Glomerular visceral epithelial cell (primary cell): ENCODE results near the gene ARHGAP40.
A peak's percentile ranks its signal among the peaks of the same experiment; 100 is the strongest.

Experiments used
- DNase-seq: peaks from one replicate; pipeline ENCODE4 v3.0.0-alpha.2; 2016; ENCODE audit errors: extremely low spot score

The ARHGAP40 gene

DNA sequence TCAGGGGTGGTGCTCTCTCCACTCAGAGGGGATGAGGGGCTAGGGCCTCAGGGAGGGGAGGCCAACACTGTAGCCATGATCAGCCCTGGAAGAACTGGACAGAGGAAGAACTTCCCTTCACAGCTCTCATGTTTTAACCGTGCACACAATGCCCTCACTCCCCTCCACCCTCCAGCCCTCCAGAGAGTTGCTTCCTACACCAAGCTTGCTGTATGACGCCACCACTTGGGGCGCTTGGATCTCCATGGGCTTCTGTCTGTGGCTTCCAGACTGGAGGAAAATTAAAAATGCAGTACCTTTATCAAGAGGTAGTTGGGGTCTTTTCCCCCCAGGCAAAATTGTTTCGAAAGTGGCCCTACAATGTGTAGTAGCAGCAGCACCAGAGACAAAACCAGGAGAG is 48.4 kb downstream of the ARHGAP40 start:
- DNase-seq: no peak

GRCh38 chr20:38651154-38651553 is 49.5 kb downstream of the ARHGAP40 start:
- DNase-seq: no peak

DNA sequence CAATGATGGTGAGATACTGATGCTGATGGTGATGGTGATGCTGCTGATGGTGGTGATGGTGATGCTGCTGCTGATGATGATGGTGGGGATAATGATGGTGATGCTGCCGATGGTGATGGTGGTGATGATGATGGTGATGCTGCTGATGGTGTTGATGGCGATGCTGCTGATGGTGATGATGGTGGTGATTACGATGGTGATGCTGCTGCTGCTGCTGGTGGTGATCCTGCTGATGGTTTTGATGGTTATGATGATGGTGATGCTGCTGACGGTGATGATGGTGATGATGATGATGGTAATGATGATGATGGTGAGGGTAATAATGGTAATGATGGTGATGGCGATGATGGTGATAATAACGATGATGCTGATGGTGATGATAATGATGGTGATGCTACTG is 50.0 kb downstream of the ARHGAP40 start:
- DNase-seq: no peak

DNA sequence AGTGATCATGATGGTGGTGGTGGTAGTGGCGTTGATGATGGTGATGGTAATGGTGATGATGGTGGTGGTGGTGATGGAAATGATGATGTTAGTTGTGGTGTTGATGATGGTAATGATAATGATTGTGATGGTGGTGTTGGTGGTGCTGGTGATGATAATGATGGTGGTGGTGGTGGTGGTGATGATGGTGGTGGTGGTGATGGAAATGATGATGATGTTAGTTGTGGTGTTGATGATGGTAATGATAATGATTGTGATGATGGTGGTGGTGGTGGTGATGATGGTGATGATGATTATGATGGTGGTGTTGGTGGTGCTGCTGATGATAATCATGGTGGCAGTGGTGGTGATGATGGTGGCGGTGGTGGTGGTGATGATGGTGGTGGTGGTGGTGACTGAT is 51.4 kb downstream of the ARHGAP40 start:
- DNase-seq: no peak

GRCh38 chr20:38657390-38657789 is 55.8 kb downstream of the ARHGAP40 start:
- no peak for DNase-seq

- DNase-seq: peak; percentile 34
These were observed 57.4 kb downstream of the ARHGAP40 start for GRCh38 chr20:38658879-38659596.

- no peak for DNase-seq
These were observed 57.9 kb downstream of the ARHGAP40 start for GRCh38 chr20:38659597-38659880.

- DNase-seq: no peak
These were observed 58.8 kb downstream of the ARHGAP40 start for GRCh38 chr20:38660429-38660828.

- DNase-seq: no peak
These were observed 62.1 kb downstream of the ARHGAP40 start for GRCh38 chr20:38663660-38664059.

GRCh38 chr20:38664284-38664683 is 62.7 kb downstream of the ARHGAP40 start:
- no peak for DNase-seq

GRCh38 chr20:38665094-38665493 is 63.5 kb downstream of the ARHGAP40 start:
- no peak for DNase-seq

- DNase-seq: no peak
These were observed 64.1 kb downstream of the ARHGAP40 start for GRCh38 chr20:38665506-38666285.

DNA sequence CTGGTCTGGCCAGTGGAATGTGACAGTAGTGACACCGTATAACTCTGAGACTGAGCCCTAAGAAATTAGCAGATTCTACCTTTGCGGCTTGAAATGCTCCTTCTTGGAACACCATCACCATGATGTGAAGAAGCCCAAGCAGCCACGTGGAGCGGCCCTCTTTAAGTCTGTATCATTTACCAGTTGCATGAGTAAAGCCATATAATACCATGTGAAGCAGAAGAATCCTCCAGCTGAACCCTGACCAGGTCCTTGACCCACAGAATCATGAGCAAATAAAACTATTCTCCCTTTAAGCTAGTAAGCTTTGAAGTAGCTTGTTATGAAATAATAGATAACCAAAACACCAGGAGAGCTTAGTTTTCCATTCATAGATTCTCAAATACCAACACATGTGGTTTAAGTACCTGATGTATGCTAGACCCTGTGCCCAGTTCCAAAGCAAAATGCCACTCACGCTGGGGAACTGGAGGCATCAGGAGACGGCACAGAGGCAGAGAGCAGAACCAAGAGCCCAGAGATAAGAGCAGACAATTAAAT is 65.9 kb downstream of the ARHGAP40 start:
- DNase-seq: no peak

- no peak for DNase-seq
These were observed 68.1 kb downstream of the ARHGAP40 start for GRCh38 chr20:38669688-38670087.

DNA sequence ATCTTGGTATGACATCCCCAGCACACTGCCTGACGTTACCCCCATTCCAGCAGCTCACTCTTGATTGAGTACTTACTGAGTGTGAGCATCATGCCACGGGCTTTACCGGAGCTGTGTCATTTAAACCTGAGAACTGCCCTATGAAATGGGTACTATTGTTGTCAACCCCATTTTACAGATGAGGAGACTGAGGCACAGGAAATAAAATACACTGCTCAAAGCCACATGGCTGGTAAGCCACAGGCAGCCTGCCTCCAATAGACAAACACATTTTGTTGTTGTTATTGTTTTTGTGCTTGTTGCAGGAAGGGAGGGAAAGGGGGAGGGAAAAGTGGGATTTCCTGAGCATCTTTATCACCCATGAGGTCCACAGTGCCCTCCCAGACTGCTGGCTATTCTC is 69.2 kb downstream of the ARHGAP40 start:
- DNase-seq: no peak

DNA sequence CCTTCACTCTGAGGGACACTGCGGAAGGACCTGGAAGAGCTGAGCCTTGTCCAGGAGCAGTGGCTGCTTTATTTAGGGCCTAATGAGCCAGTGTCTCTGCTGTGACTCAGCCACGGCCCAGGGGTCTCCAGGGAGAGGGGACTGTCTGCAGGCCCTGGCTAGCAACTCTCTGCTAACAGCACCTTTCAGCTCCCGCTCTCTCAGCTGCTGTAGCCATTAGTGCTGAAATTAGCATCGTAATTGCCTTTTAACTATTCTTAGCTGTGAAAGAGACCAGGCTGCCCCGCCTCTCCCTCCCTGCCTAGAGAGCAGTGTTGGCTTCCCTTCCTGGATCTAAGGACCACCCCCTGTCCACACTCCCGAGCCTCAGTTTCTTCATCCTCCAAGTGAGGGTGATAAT is 69.6 kb downstream of the ARHGAP40 start:
- no peak for DNase-seq

DNA sequence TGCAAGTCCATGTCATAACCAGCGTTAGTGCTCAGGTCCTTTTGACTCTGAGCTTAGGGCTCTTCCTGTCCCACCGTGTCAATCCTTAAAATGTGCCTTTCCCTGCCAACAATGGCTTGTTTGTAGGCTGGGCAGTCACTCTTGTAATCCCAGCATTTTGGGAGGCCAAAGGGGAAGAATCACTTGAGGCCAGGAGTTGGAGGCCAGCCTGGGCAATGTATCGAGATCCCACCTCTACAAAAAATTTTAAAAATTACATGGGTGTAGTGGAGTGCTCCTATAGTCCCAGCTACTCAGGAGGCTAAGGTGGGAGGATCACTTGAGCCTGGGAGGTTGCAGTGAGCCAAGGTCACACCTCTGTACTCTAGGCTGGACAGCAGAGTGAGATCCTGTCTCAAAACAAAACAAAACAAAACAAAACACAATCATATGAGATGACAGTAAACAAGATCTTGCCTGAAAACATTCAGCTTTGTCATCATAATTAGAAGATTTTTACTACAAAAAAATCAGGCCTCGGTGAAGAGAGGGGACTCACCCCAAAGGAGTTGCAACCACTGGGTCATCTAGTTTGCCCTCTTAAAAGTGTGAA is 70.2 kb downstream of the ARHGAP40 start:
- no peak for DNase-seq

GRCh38 chr20:38672504-38672903 is 70.9 kb downstream of the ARHGAP40 start:
- no peak for DNase-seq

DNA sequence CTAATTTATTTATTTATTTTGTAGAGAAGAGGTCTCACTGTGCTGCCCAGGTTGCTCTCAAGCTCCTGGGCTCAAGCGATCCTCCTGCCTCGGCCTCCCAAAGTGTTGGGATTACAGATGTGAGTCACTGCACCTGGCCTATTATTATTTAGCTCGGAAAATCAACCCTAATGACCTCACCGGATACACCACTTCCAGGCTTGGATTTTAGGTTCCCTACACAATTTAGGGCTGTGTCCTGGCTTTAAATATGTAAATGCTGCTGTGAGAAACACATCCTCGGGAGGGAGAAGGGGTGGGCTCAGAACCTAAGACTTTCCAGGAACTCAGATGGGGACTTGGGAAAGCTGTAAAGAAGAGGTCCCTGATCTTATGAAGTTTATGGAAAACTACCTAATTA is 71.7 kb downstream of the ARHGAP40 start:
- DNase-seq: no peak

DNA sequence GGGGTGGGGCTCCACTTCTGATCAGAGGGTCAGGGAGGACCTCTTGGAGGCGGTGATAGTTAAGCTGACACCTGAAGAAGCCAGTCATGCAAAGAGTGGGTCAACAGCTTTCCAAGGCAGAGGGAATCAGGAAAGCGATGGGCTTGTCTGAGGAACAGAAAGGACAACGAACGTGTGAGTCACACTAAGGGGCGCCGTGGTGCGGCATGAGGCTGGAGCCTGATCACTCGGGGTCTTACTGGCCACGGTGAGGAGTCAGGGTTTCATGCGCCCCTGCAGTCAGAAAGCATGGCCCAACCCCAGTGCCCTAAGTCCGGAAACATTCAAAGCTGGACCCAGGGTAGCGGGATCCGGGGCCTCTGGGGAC is 72.1 kb downstream of the ARHGAP40 start:
- DNase-seq: peak; percentile 36

DNA sequence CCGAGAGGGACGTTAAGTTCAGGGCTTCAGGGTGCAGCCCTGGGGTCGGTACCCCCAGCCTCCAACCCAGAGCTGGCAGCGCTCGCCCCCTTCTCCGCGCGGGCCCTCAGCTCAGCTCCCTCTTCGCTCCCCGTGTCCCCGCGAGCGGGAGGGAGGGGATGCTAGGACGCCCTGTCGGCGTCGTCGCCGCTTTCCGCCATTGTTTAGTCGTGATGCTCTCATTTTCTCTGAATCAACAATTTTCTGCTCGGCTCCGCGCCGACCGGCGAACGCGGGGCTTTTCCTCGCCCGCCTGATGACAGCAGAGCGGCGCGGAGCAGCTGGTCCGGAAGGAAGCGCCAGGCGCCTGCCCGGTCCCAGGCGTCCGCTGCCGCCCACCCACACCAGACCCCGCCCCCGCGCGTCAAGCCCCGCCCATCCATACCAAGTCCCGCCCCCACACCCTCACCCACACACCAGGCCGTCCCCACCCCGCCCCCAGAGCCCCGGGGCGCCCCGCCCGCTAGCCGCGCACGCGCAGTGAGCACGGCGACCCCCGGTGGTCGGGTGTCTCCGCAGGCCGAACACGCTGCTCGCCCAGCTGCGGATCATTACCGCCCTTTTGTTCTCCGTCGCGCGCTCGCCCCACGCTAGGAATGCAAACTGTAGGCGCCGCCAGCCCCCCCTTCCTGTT is 72.6 kb downstream of the ARHGAP40 start:
- peak; percentile 76 for DNase-seq

DNA sequence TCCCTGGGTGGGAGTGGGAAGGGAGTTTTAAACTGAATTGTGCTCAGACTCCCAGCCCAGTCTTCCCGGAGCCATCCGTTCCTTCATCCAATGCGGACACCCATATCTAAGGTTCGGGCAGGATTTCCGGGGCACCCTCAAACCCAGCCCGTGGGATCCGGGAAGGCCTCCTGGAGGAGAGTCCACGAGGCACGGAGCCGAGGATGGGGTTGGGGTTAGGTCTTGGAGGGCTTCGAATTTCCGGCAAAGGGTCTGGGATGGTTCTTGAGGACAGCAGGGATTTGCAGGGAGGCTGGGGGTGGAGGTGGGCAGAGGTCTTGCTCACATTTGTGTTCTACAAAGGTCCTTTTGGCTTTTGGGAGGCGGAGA is 73.1 kb downstream of the ARHGAP40 start:
- DNase-seq: no peak

GRCh38 chr20:38676576-38676975 is 75.0 kb downstream of the ARHGAP40 start:
- no peak for DNase-seq
